DOHH2 (cell line): ENCODE measurements around the gene ATOH7.

Source experiments
- H3F3A ChIP-seq: fragments of 200-600 bp; sonication (generic), shearing (Covaris generic); 2 replicates; pipeline ENCODE4 v1.6.0; 2016; ENCODE audit warnings: antibody characterized with exemption, mild to moderate bottlenecking; ENCODE audit not compliant: control insufficient read depth, insufficient read depth
- H3K27ac ChIP-seq: fragments of 200-600 bp; sonication (generic); 2 replicates; pipeline ENCODE4 v1.5.1; 2014; ENCODE audit warnings: low read depth, mild to moderate bottlenecking, low read length, moderate library complexity
- H3K27me3 ChIP-seq: fragments of 200-600 bp; sonication (generic); 2 replicates; pipeline ENCODE4 v1.6.1; 2014; ENCODE audit warnings: mild to moderate bottlenecking, low read length, mixed read lengths; ENCODE audit not compliant: control insufficient read depth
- H3K36me3 ChIP-seq: fragments of 200-600 bp; sonication (generic); 2 replicates; pipeline ENCODE4 v1.6.1; 2014; ENCODE audit warnings: mild to moderate bottlenecking, low read length, moderate library complexity, mixed read lengths; ENCODE audit not compliant: control insufficient read depth
- H3K4me1 ChIP-seq: fragments of 200-600 bp; sonication (generic); 2 replicates; pipeline ENCODE4 v1.6.1; 2014; ENCODE audit warnings: mild to moderate bottlenecking, low read length, mixed read lengths; ENCODE audit not compliant: control insufficient read depth
- H3K4me2 ChIP-seq: fragments of 200-600 bp; sonication (generic); 2 replicates; pipeline ENCODE4 v1.6.0; 2014; ENCODE audit warnings: mild to moderate bottlenecking, low read length, moderate library complexity
- H3K4me3 ChIP-seq: fragments of 200-600 bp; sonication (generic); 2 replicates; pipeline ENCODE4 v1.5.1; 2014; ENCODE audit warnings: mild to moderate bottlenecking, low read length, mixed read lengths
- H3K79me2 ChIP-seq: fragments of 200-600 bp; sonication (generic); 2 replicates; pipeline ENCODE4 v1.6.1; 2014; ENCODE audit warnings: mild to moderate bottlenecking, low read length, mixed read lengths; ENCODE audit not compliant: control insufficient read depth
- H3K9me2 ChIP-seq: fragments of 200-600 bp; sonication (generic); replicated peaks from 2 replicates; pipeline ENCODE4 v1.6.1; 2014; ENCODE audit warnings: mild to moderate bottlenecking, low read length, mixed read lengths; ENCODE audit not compliant: control insufficient read depth
- H3K9me3 ChIP-seq: fragments of 200-600 bp; sonication (generic); 2 replicates; pipeline ENCODE4 v1.6.1; 2014; ENCODE audit warnings: antibody characterized with exemption, low read length, mixed read lengths; ENCODE audit not compliant: control insufficient read depth, insufficient read depth
- H4K20me1 ChIP-seq: fragments of 200-600 bp; sonication (generic); 2 replicates; pipeline ENCODE4 v1.6.0; 2014; ENCODE audit warnings: low read depth, mild to moderate bottlenecking, antibody characterized with exemption, low read length, moderate library complexity; ENCODE audit not compliant: control insufficient read depth, insufficient read depth
- EZH2phosphoT487 ChIP-seq: fragments of 200-600 bp; sonication (generic); IDR thresholded peaks from 2 replicates; pipeline ENCODE4 v1.6.1; 2017; ENCODE audit warnings: borderline replicate concordance, mild to moderate bottlenecking, antibody characterized with exemption, low read length, moderate library complexity, mixed read lengths
- TF ChIP-seq, protein P1 (sequence below): fragments of 200-600 bp; sonication (generic); IDR thresholded peaks from one replicate; pipeline ENCODE4 v1.5.1; 2014; ENCODE audit warnings: antibody characterized with exemption, mild to moderate bottlenecking, low read depth, low read length; ENCODE audit not compliant: poor library complexity, severe bottlenecking

Gene ATOH7

DNA sequence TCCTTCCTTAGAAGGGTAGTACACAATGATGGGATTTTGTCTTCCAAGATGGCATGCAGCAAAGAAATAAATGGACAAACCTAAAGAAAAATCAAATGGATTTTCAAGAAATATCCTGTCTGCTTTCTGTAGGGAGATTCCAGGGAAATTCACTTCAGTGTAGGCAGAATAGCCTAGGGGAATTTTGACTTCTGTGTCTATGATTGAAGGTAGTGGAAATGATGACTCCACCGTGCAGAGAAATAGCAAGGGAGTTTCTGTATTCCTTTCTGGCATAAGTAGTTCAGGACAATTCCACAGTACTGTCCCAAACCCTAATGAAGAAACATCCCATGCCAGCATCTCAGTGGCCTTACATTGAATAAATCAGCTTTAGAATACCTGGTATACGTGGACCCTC, 9.5 kb downstream of the ATOH7 start:
- Histone ChIP-seq H3F3A (no peaks in the 10 kb centered on the region), H3K4me2 (no peak overlapping the region), H4K20me1 (no peaks in the 10 kb centered on the region), H3K27me3 (no peaks in the 10 kb centered on the region), H3K4me1 (no peaks in the 10 kb centered on the region), H3K9me3 (no peaks in the 10 kb centered on the region), H3K36me3 (no peaks in the 10 kb centered on the region), H3K4me3 (no peak overlapping the region), H3K79me2 (no peaks in the 10 kb centered on the region), H3K9me2 (no peaks in the 10 kb centered on the region), H3K27ac (no peak overlapping the region)
- TF ChIP-seq, protein P1, sequence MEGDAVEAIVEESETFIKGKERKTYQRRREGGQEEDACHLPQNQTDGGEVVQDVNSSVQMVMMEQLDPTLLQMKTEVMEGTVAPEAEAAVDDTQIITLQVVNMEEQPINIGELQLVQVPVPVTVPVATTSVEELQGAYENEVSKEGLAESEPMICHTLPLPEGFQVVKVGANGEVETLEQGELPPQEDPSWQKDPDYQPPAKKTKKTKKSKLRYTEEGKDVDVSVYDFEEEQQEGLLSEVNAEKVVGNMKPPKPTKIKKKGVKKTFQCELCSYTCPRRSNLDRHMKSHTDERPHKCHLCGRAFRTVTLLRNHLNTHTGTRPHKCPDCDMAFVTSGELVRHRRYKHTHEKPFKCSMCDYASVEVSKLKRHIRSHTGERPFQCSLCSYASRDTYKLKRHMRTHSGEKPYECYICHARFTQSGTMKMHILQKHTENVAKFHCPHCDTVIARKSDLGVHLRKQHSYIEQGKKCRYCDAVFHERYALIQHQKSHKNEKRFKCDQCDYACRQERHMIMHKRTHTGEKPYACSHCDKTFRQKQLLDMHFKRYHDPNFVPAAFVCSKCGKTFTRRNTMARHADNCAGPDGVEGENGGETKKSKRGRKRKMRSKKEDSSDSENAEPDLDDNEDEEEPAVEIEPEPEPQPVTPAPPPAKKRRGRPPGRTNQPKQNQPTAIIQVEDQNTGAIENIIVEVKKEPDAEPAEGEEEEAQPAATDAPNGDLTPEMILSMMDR = no peak
- TF ChIP-seq EZH2phosphoT487 = no peak

DNA sequence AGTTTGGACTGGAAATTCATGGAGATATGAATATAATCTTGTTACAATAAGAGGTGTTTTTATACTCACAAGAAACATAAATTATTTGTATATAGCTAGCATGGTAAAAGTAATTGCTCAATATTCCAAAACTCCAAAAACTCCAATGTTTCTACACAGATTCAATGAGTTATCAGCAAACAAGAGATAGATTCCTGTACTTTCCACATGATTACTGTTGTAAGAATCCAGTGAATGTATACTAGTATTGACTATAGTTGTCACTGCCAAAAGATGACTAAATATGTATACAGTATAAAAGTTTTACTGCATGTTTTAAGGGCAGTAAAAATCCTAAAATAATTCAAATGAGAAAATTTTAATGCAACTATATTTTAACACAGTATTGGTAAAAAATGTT, 10.7 kb downstream of the ATOH7 start:
- TF ChIP-seq, protein P1 = no peak
- TF ChIP-seq EZH2phosphoT487 = no peak
- no peaks in the 10 kb centered on the region for H3F3A ChIP-seq
- H3K9me3 ChIP-seq = no peaks in the 10 kb centered on the region
- no peak overlapping the region for H3K4me2 ChIP-seq
- H3K4me3 ChIP-seq = no peak overlapping the region
- no peaks in the 10 kb centered on the region for H3K79me2 ChIP-seq
- H3K27ac ChIP-seq = no peak overlapping the region
- H3K27me3 ChIP-seq = no peaks in the 10 kb centered on the region
- H3K36me3 ChIP-seq = no peaks in the 10 kb centered on the region
- no peaks in the 10 kb centered on the region for H3K9me2 ChIP-seq
- H4K20me1 ChIP-seq = no peaks in the 10 kb centered on the region
- H3K4me1 ChIP-seq = no peaks in the 10 kb centered on the region

DNA sequence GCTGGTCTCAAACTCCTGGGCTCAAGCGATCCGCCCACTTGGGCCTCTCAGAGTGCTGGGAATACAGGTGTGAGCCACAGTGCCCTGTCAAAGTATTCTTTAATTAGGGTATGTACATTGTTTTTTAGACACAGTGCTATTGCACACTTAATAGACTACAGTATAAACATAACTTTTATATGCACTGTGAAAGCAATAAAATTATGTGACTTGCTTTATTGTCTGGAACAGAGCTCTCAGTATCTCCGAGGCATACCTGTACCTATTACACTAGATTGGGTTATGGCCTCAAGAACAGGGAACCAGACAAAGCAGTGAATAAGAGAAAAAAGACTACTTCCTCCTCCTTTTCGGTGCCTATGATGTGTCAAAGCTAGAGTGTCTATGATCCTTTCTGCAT, 13.1 kb downstream of the ATOH7 start:
- H3K79me2 ChIP-seq = no peaks in the 10 kb centered on the region
- no peaks in the 10 kb centered on the region for H3K27me3 ChIP-seq
- no peaks in the 10 kb centered on the region for H4K20me1 ChIP-seq
- no peak for TF ChIP-seq EZH2phosphoT487
- TF ChIP-seq, protein P1 = no peak
- H3K4me2 ChIP-seq = no peak overlapping the region
- H3K4me3 ChIP-seq = no peak overlapping the region
- no peaks in the 10 kb centered on the region for H3K36me3 ChIP-seq
- H3F3A ChIP-seq = no peaks in the 10 kb centered on the region
- no peaks in the 10 kb centered on the region for H3K9me2 ChIP-seq
- no peak overlapping the region for H3K27ac ChIP-seq
- H3K4me1 ChIP-seq = no peaks in the 10 kb centered on the region
- H3K9me3 ChIP-seq = no peaks in the 10 kb centered on the region
